Kidney (tissue), 14 donors: ENCODE measurements around the gene ACVR1C. TPM values are rescaled to one million over a fixed set of nuclear protein-coding genes. Genes with fewer than 3 reads are reported as not detected.

Experiments
- DNase-seq, 5 donors: peaks; one replicate each; pipeline ENCODE4 v3.0.0-alpha.2; 2013 to 2020
- FAIRE-seq: peaks from 2 replicates; lab custom pipeline; 2012; peaks lifted over from hg19 to GRCh38; lab: Jason Lieb, UNC
- H3K27ac ChIP-seq, 2 donors: one replicate each; pipeline ENCODE4 v1.7.0; 2013; ENCODE audit warnings: low read depth in 2 of 2, low read length in 2 of 2, inconsistent platforms in 1 of 2
- H3K27me3 ChIP-seq: one replicate; pipeline ENCODE4 v1.7.1; 2013; ENCODE audit warnings: low read length, inconsistent platforms; ENCODE audit not compliant: control insufficient read depth, insufficient read depth
- H3K36me3 ChIP-seq, 3 donors: one replicate each; pipeline versions ENCODE4 v1.7.0 to v1.7.1; 2013; ENCODE audit warnings: low read length in 3 of 3, control low read depth in 1 of 3, inconsistent platforms in 1 of 3; ENCODE audit not compliant: insufficient read depth in 3 of 3, control insufficient read depth in 2 of 3
- H3K4me1 ChIP-seq, 3 donors: one replicate each; pipeline versions ENCODE4 v1.7.0 to v1.7.1; 2013; ENCODE audit warnings: low read length in 3 of 3, inconsistent platforms in 1 of 3, low read depth in 1 of 3; ENCODE audit not compliant: control insufficient read depth in 2 of 3, insufficient read depth in 2 of 3
- H3K4me3 ChIP-seq, 3 donors: one replicate each; pipeline versions ENCODE4 v1.7.0 to v1.8.1; 2013; ENCODE audit warnings: low read length in 3 of 3, control low read depth in 1 of 3, inconsistent platforms in 1 of 3
- H3K9ac ChIP-seq, 3 donors: one replicate each; pipeline versions ENCODE4 v1.7.0 to v1.7.1; 2013; ENCODE audit warnings: low read length in 3 of 3, control low read depth in 1 of 3, inconsistent platforms in 1 of 3
- H3K9me3 ChIP-seq, 3 donors: one replicate each; pipeline versions ENCODE4 v1.7.0 to v1.7.1; 2013; ENCODE audit warnings: low read length in 3 of 3, control low read depth in 1 of 3, inconsistent platforms in 1 of 3; ENCODE audit not compliant: control insufficient read depth in 2 of 3, insufficient read depth in 1 of 3
- intact Hi-C: fragments of 100-400 bp; cut with DNase I; formaldehyde crosslinking; loops from one replicate; pipeline ENCODE4 v1.11.1; 2022
- polyA plus RNA-seq: library from polyadenylated mRNA; stranded (reverse); fragments of 350-450 nt; fragmentation: Illumina TruSeq; extraction: RNeasy Lipid Tissue Mini Kit (QIAGEN cat#74804); gene quantifications from one replicate; pipeline ENCODE4 v1.2.3, GENCODE V29; 2014; ENCODE audit warnings: low read depth, low replicate concordance; ENCODE audit not compliant: insufficient read depth
- total RNA-seq: library from RNA; stranded (reverse); fragmentation: NEBNext Ultra II Directional; extraction: Animal tissue kit (Norgen Biotek cat#: 25700); gene quantifications from one replicate; pipeline ENCODE4 v1.2.1, GENCODE V29; 2021
- TF ChIP-seq, protein P1 (sequence below): IDR thresholded peaks from 3 replicates; pipeline ENCODE4 v1.5.1; 2012; ENCODE audit warnings: mild to moderate bottlenecking, moderate library complexity, borderline replicate concordance; ENCODE audit not compliant: insufficient read depth; ENCODE audit errors: extremely low read depth
- donor health status: control.
- donor health status: control.
- donor health status: control.
- donor health status: control.
- donor health status: control.
- donor health status: DM: yes; HTN: yes; CAD: no.
- donor health status: Normal renal cell carcinoma (clear cell type).

The ACVR1C gene
- total and polyA plus RNA-seq, 2 donors from 2014 or later = 0.28 to 0.79 TPM

- DNase-seq = no peak
- TF ChIP-seq, protein P1, sequence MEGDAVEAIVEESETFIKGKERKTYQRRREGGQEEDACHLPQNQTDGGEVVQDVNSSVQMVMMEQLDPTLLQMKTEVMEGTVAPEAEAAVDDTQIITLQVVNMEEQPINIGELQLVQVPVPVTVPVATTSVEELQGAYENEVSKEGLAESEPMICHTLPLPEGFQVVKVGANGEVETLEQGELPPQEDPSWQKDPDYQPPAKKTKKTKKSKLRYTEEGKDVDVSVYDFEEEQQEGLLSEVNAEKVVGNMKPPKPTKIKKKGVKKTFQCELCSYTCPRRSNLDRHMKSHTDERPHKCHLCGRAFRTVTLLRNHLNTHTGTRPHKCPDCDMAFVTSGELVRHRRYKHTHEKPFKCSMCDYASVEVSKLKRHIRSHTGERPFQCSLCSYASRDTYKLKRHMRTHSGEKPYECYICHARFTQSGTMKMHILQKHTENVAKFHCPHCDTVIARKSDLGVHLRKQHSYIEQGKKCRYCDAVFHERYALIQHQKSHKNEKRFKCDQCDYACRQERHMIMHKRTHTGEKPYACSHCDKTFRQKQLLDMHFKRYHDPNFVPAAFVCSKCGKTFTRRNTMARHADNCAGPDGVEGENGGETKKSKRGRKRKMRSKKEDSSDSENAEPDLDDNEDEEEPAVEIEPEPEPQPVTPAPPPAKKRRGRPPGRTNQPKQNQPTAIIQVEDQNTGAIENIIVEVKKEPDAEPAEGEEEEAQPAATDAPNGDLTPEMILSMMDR = no peak
- intact Hi-C loops = no loop called here
- H3K9me3 ChIP-seq = no peaks in the 10 kb centered on the region
- no peaks in the 10 kb centered on the region for H3K27me3 ChIP-seq
- no peak overlapping the region for H3K9ac ChIP-seq
- no peaks in the 10 kb centered on the region for H3K36me3 ChIP-seq
- no peaks in the 10 kb centered on the region for H3K4me1 ChIP-seq
- no peak overlapping the region for H3K27ac ChIP-seq
- no peak overlapping the region for H3K4me3 ChIP-seq
- FAIRE-seq = no peak
Observed at GRCh38 chr2:157606534-157606933, 22.1 kb downstream of the ACVR1C start.

GRCh38 chr2:157603198-157603597 is 25.5 kb downstream of the ACVR1C start:
- no peak overlapping the region for H3K4me3 ChIP-seq
- DNase-seq (no peak), FAIRE-seq (no peak)
- no peaks in the 10 kb centered on the region for H3K36me3 ChIP-seq
- no peak overlapping the region for H3K27ac ChIP-seq
- no peak overlapping the region for H3K9ac ChIP-seq
- intact Hi-C loops = no loop called here
- TF ChIP-seq, protein P1 = no peak
- H3K9me3 ChIP-seq = no peaks in the 10 kb centered on the region
- no peaks in the 10 kb centered on the region for H3K27me3 ChIP-seq
- no peaks in the 10 kb centered on the region for H3K4me1 ChIP-seq

DNA sequence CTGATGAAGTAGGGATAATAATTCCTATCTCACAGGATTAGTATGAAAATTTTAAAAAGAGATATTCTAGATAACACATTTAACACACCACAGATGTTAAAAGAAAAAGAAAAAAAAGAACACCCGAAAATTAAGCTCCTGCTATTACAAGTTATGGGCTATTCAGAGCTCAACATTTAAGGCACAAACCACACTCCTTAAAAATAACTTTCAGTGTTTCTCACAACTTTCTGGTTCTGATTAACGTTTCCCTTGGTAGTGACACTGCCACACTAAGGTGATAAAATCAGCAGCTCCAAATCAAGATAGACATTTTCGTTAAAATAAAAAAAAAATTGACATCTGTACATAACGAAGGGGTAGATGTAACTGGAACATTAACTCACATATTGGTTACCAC is 26.9 kb downstream of the ACVR1C start:
- intact Hi-C loops = no loop called here
- Histone ChIP-seq H3K9me3 (no peaks in the 10 kb centered on the region), H3K4me1 (no peaks in the 10 kb centered on the region), H3K36me3 (no peaks in the 10 kb centered on the region), H3K9ac (no peak overlapping the region), H3K27ac (no peak overlapping the region), H3K4me3 (no peak overlapping the region), H3K27me3 (no peaks in the 10 kb centered on the region)
- no peak for DNase-seq
- FAIRE-seq = no peak
- TF ChIP-seq, protein P1 = no peak
